ENCODE measurements around the gene TBC1D8.

- TF ChIP-seq CTCF (conservative IDR thresholded peaks at IDR 0.05; ENCODE audit: low read depth, low read length) (no peak), EZH2 (IDR thresholded peaks at IDR 0.05; ENCODE audit: borderline replicate concordance, low read depth, low read length, poor library complexity, severe bottlenecking) (no peak)
Measured at GRCh38 chr2:100987536-100987935, 163.6 kb downstream of the TBC1D8 start.

Data from A673 (cell line).